HEK293 (cell line): ENCODE results near the gene STK11.

Experiments
- HOXD13 ChIP-seq: sonication (generic); formaldehyde crosslinking; IDR thresholded peaks from 2 replicates; pipeline ENCODE4 v1.8.0; 2022; ENCODE audit warnings: missing genetic modification reagents, borderline replicate concordance
- KLF1 ChIP-seq: fragments of 450-650 bp; formaldehyde crosslinking; IDR thresholded peaks from 2 replicates; pipeline ENCODE4 v1.5.1; 2016; ENCODE audit warnings: missing biosample characterization, missing genetic modification characterization
- ZNF23 ChIP-seq: fragments of 450-650 bp; formaldehyde crosslinking; IDR thresholded peaks from 2 replicates; pipeline ENCODE4 v1.5.1; 2016; ENCODE audit warnings: missing biosample characterization, missing genetic modification characterization, borderline replicate concordance

- no peak for TF ChIP-seq HOXD13 (CRISPR knock-in tag)
- TF ChIP-seq KLF1 (tag by site-specific recombination), result no peak
- no peak for TF ChIP-seq ZNF23
Measured at GRCh38 chr19:1168572-1169410, 36.8 kb upstream of the STK11 start.
